Islet of Langerhans (tissue), 1 donor: ENCODE measurements around the gene PRRX2.
"Not testable (repeated sequence)": the region's sequence is repeated elsewhere in the genome, so short reads cannot be mapped to it uniquely, and the experiment has no call there.

Experiments used
- FAIRE-seq: peaks from one replicate; lab custom pipeline; 2011; peaks lifted over from hg19 to GRCh38; lab: Jason Lieb, UNC

The PRRX2 gene

GRCh38 chr9:129761901-129762369 is 96.5 kb downstream of the PRRX2 start:
- FAIRE-seq: no peak

GRCh38 chr9:129762370-129762984 is 97.0 kb downstream of the PRRX2 start:
- FAIRE-seq: not testable (repeated sequence)

GRCh38 chr9:129762985-129763926 is 97.8 kb downstream of the PRRX2 start:
- FAIRE-seq: no peak

- no peak for FAIRE-seq
Measured at GRCh38 chr9:129765764-129766317, 100.4 kb downstream of the PRRX2 start.

GRCh38 chr9:129768486-129768885 is 103.0 kb downstream of the PRRX2 start:
- FAIRE-seq: no peak

GRCh38 chr9:129769669-129770068 is 104.2 kb downstream of the PRRX2 start:
- no peak for FAIRE-seq

GRCh38 chr9:129770741-129771140 is 105.3 kb downstream of the PRRX2 start:
- FAIRE-seq: no peak
